Motor neuron (in vitro differentiated cells): ENCODE data around the gene KRTAP2-4. TPM values are rescaled to one million over a fixed set of nuclear protein-coding genes. Genes with fewer than 3 reads are reported as not detected.
"Not testable (repeated sequence)": the region's sequence is repeated elsewhere in the genome, so short reads cannot be mapped to it uniquely, and the experiment has no call there.

Experiments
- ATAC-seq, 8 experiments: fragments of 200-7000 bp; cut with Tn5 transposase; replicated peaks in 6 of 8; 2 replicates each; pipeline ENCODE4 v1.8.0; 2021; ENCODE audit warnings: mild to moderate bottlenecking in 8 of 8, moderate library complexity in 8 of 8
- H3K27ac ChIP-seq, 2 donors: fragments of 250-450 bp; sonication (Bioruptor Pico); 2 replicates each; pipeline ENCODE4 v1.9.0; 2021; ENCODE audit warnings: antibody characterized with exemption in 2 of 2, mild to moderate bottlenecking in 2 of 2, moderate library complexity in 1 of 2
- H3K4me1 ChIP-seq, 2 donors: fragments of 250-450 bp; sonication (Bioruptor Pico); replicated peaks in 1 of 2; 2 replicates each; pipeline ENCODE4 v1.6.1; 2021; ENCODE audit warnings: antibody characterized with exemption in 2 of 2, mild to moderate bottlenecking in 2 of 2, moderate library complexity in 1 of 2
- H3K4me3 ChIP-seq, 5 donors: fragments of 250-450 bp; sonication (Bioruptor Pico); 2 replicates each; pipeline ENCODE4 v1.9.0; 2021; ENCODE audit warnings: antibody characterized with exemption in 5 of 5, mild to moderate bottlenecking in 5 of 5, moderate library complexity in 4 of 5
- WGBS, 10 experiments: fragments of 450-650 bp; shearing (Covaris generic); methylation state at CpG; one replicate each; pipeline ENCODE4 v1.0.0; 2022; 5-methylcytosine and 5-hydroxymethylcytosine counted together
- in situ Hi-C, 9 experiments: fragments of 400-800 bp; cut with MboI; loops; one replicate each; pipeline ENCODE4 v1.15.0; 2021; ENCODE audit warnings: low sequenced_read_pairs in 9 of 9, low pct_unique_long_range_greater_than_20kb in 2 of 9; ENCODE audit not compliant: unreplicated experiment in 9 of 9
- total RNA-seq, 8 experiments: library from RNA; unstranded; fragments of 300-600 nt; gene quantifications; 2 replicates each; pipeline versions ENCODE4 v1.2.3 to v1.2.4, GENCODE V29; 2022

Gene KRTAP2-4
- total RNA-seq, 8 experiments from 2014 or later = not detected

DNA sequence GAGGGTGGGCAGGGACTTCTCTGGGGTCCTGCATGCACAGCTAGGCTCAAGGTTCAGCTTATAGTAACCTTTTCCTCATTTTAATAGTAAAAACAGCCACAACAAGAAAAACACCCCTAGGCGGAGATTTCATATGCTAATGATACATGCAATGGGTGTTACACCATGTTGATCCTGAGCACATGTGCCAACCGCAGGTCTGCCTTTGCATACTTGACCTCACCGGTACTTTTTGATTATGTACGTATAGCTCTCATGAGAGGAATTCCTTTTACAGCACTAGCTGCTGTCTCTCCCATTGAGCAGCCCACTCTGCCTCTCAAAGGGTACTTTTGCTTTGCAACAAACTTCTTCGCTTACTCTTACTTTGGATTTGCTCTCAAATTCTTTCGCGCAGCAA lies 30.4 kb upstream of the KRTAP2-4 start:
- in situ Hi-C loops = no loop called here
- no peak overlapping the region for H3K27ac ChIP-seq
- H3K4me3 ChIP-seq = no peak overlapping the region
- peak in 3 of 8 experiments; percentile 92 to 99 (median 99) for ATAC-seq
- H3K4me1 ChIP-seq = no peaks in the 10 kb centered on the region
- 40 to 100% (median 84%) methylated on average over 2 to 7 of the region's 7 CpGs; no CpG with 5 or more reads in 2 of the 10 experiments for WGBS, 10 experiments

DNA sequence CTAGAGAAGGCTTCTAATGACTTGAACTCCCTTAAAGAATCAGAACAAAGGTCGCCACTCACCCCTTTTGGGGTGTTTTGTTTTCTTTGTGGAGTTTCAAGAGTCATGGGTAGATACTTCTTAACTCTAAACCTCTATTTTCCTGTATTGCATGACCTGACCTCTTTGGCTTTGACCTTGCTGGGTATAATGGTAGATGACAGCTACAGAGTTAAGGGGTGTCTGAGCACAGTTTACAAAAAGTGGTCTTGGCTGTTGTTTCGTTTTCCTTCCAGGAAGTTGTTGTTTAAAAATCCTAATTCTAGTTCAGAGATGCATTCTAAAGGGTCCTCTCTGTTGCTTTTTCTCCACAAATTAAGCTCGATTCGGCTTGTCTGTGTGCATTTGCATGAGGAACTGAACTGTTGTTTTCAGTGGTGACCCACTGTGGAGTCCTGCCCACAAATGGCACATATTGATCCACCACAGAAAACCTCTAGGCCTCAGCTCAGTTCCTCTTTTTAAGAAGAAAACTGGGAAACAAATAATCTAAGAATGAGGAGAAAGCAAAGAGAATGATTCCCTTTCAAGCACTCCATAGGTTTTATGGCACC lies 23.2 kb upstream of the KRTAP2-4 start:
- H3K27ac ChIP-seq, H3K4me3 ChIP-seq, H3K4me1 ChIP-seq, in situ Hi-C loops, ATAC-seq: not testable (repeated sequence)
- WGBS, 10 experiments = 0 to 100% (median 40%) methylated on average over 1 to 4 of the region's 4 CpGs; no CpG with 5 or more reads in 4 of the 10 experiments

DNA sequence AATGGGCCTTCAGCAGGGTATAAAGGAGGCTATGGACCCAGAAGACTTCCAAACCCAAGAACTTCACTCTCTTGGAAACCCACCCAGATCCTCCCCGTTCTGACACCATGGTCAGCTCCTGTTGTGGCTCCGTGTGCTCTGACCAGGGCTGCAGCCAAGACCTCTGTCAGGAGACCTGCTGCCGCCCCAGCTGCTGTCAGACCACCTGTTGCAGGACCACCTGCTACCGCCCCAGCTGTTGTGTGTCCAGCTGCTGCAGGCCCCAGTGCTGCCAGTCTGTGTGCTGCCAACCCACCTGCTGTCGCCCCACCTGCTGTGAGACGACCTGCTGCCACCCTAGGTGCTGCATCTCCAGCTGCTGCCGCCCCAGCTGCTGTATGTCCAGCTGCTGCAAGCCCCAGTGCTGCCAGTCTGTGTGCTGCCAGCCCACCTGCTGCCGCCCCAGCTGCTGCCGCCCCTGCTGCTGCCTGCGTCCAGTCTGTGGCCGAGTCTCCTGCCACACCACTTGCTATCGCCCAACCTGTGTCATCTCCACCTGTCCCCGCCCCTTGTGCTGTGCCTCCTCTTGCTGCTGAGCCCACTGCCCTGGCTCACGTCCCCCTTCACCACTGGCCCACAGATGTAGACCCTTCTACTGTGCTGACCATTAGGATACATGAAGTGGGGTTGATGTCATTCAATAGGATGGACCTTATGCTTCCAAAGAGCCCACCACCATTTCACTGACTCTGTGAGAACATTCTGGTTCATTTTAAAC lies 18.6 kb upstream of the KRTAP2-4 start, which contains the start of gene KRTAP4-7:
Gene KRTAP4-7 (plus strand): TSS at position 51 of the 757 bp plus-strand sequence. CDS start 57 bp downstream, at position 108.
- in situ Hi-C loops, H3K4me1 ChIP-seq, H3K4me3 ChIP-seq, H3K27ac ChIP-seq, ATAC-seq: not testable (repeated sequence)
- WGBS, 10 experiments = 0 to 67% methylated on average over 1 of the region's 14 CpGs; no CpG with 5 or more reads in 8 of the 10 experiments

DNA sequence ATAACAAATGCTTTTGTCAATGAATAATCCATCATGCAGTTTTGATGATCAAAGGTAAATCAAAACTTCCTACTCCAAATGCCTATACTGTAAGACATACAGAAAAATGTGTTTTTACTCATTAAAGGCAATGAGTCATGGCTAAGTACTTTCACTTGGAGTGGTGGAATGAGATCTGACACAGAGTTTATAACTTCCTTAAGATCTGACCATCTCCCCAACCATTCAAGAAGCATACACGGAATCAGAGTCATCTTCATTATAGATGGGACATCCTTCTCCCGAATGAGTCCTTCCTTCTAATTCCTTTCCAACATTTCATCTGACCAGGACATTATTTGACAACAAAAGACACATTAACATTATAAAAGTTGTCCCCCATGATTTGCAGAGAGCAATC lies 17.7 kb upstream of the KRTAP2-4 start:
- 60 to 71% methylated on average over 1 of the region's 2 CpGs; no CpG with 5 or more reads in 8 of the 10 experiments for WGBS, 10 experiments
- in situ Hi-C loops, H3K27ac ChIP-seq, H3K4me1 ChIP-seq, H3K4me3 ChIP-seq, ATAC-seq: not testable (repeated sequence)

DNA sequence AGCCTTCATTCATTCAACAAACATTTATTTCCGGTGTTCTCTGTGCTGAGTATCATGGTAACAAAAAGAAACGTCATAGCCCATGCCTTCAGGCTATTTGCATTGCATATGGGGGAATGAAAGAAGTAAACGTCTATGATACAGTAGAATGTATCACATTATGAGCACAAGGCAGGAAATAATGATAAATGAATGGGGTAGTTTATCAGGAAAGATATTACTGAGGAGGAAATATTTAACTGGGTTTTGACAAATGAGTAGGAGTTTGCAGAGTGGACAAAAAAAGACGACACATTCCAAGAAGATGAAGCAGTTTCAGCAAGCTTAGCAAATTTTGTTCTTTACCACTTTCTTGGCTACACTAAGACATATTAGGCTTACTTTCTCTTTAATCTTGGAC lies 16.9 kb upstream of the KRTAP2-4 start:
- WGBS, 10 experiments = 25 to 79% (median 58%) methylated on average over 1 to 4 of the region's 4 CpGs
- ATAC-seq = peak in 2 of 8 experiments; percentile 37 to 59
- Histone ChIP-seq H3K27ac (no peak overlapping the region), H3K4me1 (no peaks in the 10 kb centered on the region), H3K4me3 (no peak overlapping the region)
- in situ Hi-C loops = no loop called here

DNA sequence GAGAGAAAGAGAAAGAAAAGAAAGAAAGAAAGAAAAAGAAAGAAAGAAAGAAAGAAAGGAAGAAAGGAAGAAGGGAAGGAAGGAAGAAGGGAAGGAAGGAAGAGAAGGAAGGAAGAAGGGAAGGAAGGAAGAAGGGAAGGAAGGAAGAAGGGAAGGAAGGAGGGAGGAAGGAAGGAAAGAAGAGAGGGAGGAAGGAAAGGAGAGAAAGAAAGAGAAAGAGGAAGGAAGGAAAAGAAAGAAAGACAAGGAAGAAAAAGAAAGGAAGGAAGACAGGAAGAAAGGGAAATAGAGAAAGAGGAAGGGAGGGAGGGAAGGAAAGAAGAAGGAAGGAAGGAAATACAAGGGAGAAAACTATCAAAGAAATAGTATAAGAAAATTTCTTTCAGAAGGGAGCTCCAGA lies 11.1 kb upstream of the KRTAP2-4 start:
- H3K4me1 ChIP-seq = peaks cover 0 to 3% of the 10 kb centered on the region in 2 donors
- H3K4me3 ChIP-seq = no peak overlapping the region
- ATAC-seq = no peak
- in situ Hi-C loops = no loop called here
- no peak overlapping the region for H3K27ac ChIP-seq

DNA sequence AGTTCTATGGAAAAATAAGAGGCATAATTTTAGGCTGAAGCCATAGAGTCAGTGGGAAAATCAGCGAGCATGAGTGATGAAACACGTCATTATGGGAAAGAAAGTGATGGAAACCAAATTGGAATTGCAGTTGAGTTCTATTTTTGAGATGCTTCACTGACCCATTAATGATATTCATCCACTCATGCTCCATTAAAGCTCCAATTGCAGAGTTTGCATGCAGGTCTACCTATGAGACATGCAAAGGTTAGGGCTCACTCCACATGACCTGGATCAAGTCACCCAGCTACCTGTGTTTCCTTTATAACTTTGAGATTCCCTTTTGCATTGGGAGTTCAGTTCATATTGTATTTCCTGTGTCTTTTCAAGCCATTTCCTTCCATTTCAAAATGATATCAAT lies 8.0 kb upstream of the KRTAP2-4 start:
- 60 to 100% (median 80%) methylated on average over 1 to 2 of the region's 2 CpGs; no CpG with 5 or more reads in 2 of the 10 experiments for WGBS, 10 experiments
- in situ Hi-C loops = no loop called here
- H3K4me1 ChIP-seq = peaks cover 0 to 3% of the 10 kb centered on the region in 2 donors
- H3K4me3 ChIP-seq = no peak overlapping the region
- H3K27ac ChIP-seq = no peak overlapping the region
- ATAC-seq = peak in 1 of 8 experiments; percentile 13

DNA sequence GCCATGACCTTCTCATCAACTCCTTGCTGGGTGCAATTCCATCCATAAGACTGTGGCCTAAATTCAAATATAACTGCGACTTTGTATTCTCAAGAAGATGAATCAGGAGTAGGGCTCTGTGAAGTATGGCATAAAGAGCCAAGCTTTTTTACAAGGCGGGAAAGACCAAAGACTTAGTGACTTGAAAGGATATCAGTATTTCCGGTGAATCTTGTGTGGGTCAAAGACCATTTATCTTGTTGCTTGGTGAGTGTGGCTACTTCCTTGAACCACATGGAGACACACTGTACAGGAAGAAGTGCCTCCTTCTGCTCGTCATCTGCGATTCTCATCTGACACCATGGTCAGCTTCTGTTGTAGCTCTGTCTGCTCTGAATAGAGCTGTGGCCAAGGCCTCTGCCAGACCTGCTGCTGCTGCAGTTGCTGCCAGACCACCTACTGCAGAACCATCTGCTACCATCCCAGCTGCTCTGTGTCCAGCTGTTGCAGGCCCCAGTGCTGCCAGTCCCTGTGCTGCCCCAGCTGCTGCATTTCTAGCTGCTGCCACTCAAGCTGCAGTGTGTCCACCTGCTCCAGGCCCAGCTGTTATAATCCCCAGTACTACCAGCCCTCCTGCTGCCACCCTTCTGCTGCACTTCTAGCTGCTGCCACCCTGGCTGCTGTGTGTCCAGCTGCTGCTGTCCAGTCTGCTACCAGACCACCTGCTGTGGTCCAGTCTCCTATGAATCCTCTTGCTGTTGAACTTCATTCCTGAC lies 6.1 kb upstream of the KRTAP2-4 start:
- no peak overlapping the region for H3K4me3 ChIP-seq
- H3K4me1 ChIP-seq = peaks cover 0 to 3% of the 10 kb centered on the region in 2 donors
- no peak for ATAC-seq
- in situ Hi-C loops = no loop called here
- 88 to 100% (median 97%) methylated on average over 1 to 5 of the region's 5 CpGs; no CpG with 5 or more reads in 3 of the 10 experiments for WGBS, 10 experiments
- H3K27ac ChIP-seq = no peak overlapping the region

DNA sequence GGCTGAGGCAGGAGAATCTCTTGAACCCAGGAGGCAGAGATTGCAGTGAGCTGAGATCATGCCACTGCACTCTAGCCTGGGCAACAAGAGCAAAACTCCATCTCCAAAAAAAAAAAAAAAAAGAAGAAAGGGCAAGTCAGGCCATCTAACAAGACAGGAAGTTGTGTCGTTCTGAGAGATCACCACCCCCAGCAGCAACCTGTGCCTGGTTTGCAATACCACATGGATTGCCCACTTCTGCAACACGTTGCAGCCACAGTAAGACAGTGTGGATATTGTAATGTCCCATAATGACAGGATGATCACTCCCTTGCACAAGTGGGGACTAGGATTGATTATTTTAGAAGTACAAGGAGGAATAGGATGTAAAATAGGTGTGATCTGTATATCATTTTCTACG lies 3.4 kb upstream of the KRTAP2-4 start:
- 50 to 100% (median 83%) methylated on average over 1 to 3 of the region's 3 CpGs; no CpG with 5 or more reads in 3 of the 10 experiments for WGBS, 10 experiments
- peaks cover 0 to 3% of the 10 kb centered on the region in 2 donors for H3K4me1 ChIP-seq
- no peak overlapping the region for H3K4me3 ChIP-seq
- ATAC-seq = no peak
- in situ Hi-C loops = no loop called here
- no peak overlapping the region for H3K27ac ChIP-seq

DNA sequence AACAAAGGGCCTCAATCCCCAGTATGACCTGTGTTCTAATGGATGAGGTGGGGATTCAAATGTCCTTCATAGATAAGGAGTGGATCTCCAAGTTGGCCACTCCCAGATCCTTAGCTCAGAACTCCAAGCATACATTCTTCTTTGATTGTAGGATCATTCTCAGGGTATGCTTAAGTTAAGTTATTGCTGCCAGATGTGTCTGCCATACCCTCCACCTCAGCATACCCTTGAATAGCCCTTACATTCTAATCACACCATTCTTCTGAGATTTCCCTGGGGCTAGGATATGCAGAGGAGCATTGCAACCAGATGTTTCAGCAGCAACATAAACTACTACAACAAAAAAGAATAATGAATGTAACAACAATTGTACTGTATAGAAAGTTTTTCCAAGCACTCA lies 1.6 kb upstream of the KRTAP2-4 start:
- Histone ChIP-seq H3K27ac (no peak overlapping the region), H3K4me3 (no peak overlapping the region), H3K4me1 (no peaks in the 10 kb centered on the region)
- in situ Hi-C loops = no loop called here
- ATAC-seq = peak in 3 of 8 experiments; percentile 83 to 93 (median 89)

DNA sequence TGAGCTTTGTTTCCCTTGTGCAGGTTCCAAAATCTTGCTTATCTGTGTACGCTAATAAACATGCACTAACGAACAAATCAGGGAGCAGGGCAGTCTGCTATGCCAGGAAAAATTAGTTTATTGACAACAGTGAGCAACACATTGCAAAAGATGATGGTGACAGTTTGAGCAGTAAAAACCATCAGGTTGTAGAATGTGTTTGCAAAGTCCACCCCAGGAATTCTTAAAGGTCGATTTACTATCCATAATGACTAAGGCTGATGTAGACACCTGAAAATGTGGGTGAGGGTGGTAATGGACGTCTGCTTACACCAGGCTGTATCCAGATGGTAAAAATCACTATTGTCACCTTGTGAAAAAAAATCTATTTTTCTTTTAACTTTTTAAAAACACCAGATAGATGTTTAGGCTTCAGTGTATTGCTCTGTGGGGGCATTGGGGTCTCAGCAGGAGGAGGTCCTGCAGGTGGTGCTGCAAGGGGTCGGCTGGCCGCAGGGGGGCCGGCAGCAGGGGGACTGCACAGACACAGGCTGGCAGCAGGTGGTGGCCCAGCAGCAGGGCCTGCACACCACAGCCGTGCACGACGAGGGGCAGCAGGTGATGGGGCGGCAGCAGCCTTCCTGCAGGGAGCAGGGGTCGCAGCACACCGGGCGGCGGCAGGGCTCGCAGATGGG lies 526 bp downstream of the KRTAP2-4 start:
- H3K4me1 ChIP-seq, ATAC-seq, H3K27ac ChIP-seq, H3K4me3 ChIP-seq, in situ Hi-C loops: not testable (repeated sequence)
- WGBS, 10 experiments = 46 to 95% (median 78%) methylated on average over 1 to 4 of the region's 16 CpGs; no CpG with 5 or more reads in 1 of the 10 experiments

DNA sequence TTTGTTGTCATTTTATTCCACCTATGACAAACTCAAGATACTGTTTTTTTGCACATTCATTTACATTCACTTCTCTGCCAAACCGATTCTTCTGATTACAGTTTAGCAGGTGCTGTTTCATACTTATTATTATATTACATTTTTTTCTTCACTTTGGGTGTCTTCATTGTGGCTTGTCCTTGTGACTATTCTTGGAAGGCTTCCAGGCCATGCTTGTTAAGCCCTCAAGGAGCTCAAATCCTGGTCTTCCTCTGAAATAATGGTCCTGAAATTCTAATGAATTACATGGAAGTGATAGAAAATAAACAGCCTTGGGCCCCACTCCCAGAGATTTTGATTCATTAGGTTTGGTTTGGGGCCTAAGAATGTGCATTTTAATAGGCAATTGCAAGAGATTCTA lies 1.4 kb downstream of the KRTAP2-4 start:
- no peaks in the 10 kb centered on the region for H3K4me1 ChIP-seq
- 56 to 100% (median 87%) methylated on average over 1 of the region's 1 CpG; no CpG with 5 or more reads in 1 of the 10 experiments for WGBS, 10 experiments
- in situ Hi-C loops = no loop called here

DNA sequence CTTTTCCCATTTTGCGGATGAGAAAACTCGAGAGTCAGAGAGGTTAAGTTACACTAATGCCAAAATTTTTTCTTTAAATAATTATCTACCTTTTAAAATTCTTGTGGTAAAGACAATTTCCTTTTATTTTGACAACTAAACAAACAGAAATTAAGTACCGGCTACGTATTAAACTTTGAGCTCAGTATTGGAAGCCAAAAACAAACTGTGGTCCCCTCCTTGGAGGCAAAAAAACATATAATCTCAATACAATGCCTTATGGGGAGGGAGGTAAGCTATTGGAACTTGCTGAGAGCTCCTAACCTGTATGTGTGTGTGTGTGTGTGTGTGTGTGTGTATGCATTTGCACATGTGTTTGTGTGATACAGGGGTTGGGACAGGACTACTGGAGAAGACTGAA lies 2.2 kb downstream of the KRTAP2-4 start:
- no peaks in the 10 kb centered on the region for H3K4me1 ChIP-seq
- no peak overlapping the region for H3K27ac ChIP-seq
- WGBS, 10 experiments = 75 to 98% (median 89%) methylated on average over 2 to 4 of the region's 4 CpGs; no CpG with 5 or more reads in 2 of the 10 experiments
- H3K4me3 ChIP-seq = no peak overlapping the region
- no peak for ATAC-seq
- in situ Hi-C loops = no loop called here

More for the DNA sequence above, 1.4 kb downstream of the KRTAP2-4 start:
- ATAC-seq = no peak
- H3K27ac ChIP-seq = no peak overlapping the region
- no peak overlapping the region for H3K4me3 ChIP-seq
